Ovary (tissue), 3 donors: Measurements from ENCODE around the gene TAGAP.

Experiments used
- CTCF ChIP-seq, 3 donors: fragments of 450-650 bp in 2 of 3; fragments of 200-600 bp in 1 of 3; IDR thresholded peaks; one replicate each; pipeline versions ENCODE4 v1.5.1 to v1.8.0; 2016 to 2022; ENCODE audit warnings: antibody characterized with exemption in 3 of 3, mild to moderate bottlenecking in 1 of 3
- EP300 ChIP-seq: sonication (generic); formaldehyde crosslinking; IDR thresholded peaks from one replicate; pipeline ENCODE4 v1.6.1; 2017; ENCODE audit warnings: antibody characterized with exemption
- donor health status: DM: no; HTN: no; CAD: no.

GRCh38 chr6:159041181-159041580 lies 3.6 kb downstream of the TAGAP start:
- no peak for TF ChIP-seq CTCF (IDR thresholded peaks at IDR 0.05)
- no peak for TF ChIP-seq EP300
